GM12874 (cell line): ENCODE measurements around the gene MOB3B.

Experiments used
- TF ChIP-seq, protein P1 (sequence below): IDR thresholded peaks from 2 replicates; pipeline ENCODE4 v1.5.1; 2011; ENCODE audit warnings: low read depth, mild to moderate bottlenecking, control low read depth, low read length, moderate library complexity; ENCODE audit not compliant: insufficient read depth

MOB3B gene

DNA sequence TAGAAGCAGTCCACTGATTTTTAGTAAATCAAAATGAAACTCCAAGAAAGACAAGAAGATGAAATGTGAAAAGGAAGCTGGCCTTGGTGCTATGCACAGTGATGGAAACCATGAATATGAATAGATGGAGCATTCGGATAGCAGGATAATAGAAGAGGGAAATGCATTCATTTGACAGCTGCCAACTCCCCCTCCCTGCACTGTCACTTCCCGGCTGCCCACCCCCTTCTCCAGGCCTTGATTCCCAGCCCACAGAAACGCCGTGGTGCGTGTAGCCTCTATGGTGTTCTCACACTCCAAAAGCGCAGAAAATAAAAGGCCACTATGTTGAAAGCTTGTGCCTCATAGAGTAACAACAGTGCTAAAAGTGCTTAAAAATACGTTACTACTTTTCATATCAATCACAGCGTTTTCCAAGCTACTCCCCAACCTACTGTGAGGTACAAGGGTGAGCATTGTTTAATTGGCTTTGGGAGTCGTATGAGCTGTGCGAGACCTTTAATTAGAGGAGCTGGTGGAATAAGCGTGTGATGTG, 31.7 kb downstream of the MOB3B start:
- TF ChIP-seq, protein P1, sequence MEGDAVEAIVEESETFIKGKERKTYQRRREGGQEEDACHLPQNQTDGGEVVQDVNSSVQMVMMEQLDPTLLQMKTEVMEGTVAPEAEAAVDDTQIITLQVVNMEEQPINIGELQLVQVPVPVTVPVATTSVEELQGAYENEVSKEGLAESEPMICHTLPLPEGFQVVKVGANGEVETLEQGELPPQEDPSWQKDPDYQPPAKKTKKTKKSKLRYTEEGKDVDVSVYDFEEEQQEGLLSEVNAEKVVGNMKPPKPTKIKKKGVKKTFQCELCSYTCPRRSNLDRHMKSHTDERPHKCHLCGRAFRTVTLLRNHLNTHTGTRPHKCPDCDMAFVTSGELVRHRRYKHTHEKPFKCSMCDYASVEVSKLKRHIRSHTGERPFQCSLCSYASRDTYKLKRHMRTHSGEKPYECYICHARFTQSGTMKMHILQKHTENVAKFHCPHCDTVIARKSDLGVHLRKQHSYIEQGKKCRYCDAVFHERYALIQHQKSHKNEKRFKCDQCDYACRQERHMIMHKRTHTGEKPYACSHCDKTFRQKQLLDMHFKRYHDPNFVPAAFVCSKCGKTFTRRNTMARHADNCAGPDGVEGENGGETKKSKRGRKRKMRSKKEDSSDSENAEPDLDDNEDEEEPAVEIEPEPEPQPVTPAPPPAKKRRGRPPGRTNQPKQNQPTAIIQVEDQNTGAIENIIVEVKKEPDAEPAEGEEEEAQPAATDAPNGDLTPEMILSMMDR, result no peak

DNA sequence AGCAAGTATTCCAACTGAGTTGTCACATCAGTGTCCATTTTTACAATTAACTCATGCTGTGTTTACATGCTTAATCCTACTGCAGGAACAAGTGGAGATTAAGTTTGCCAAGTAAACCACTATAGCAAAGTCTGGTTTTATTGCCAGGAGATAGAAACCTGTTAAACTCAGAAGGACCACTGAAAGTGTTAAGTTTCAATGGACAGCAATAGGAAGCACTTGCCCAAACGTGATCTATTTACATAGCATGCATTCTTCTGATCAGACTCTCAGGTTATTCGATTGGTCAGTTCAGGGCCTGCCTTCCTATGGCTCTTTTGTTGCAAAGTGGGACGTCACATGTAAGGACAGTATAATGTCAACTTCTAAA, 33.5 kb downstream of the MOB3B start:
- TF ChIP-seq, protein P1, result no peak

DNA sequence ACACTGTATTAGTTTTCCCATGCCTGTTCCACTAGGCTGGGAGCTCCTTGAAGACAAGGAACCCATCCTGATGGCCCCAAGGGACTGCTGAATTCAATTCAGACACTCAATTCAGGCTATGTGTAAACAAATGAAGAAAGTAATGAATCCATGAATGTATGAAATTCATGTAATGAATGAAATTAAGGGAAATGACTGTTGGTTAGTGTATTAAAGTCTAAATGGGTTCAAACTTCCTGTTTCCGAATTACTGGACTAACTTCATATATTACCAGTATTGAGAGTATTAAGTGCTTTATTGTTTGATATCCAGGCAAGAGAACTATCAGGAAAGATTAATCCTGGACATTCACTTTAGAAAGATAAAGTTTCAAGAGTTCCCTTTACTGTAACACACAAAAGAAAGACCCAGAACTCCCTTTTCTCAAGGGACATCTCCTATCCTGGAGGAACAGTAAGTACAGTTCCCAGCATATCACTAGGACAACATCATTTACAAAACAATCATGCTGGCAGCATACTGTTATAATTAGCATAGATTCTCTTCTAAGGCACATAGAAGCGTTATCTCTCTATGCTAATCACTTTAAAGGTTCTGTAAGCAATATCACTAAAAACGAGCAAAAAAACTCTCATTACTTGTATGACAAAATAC, 34.0 kb downstream of the MOB3B start:
- TF ChIP-seq, protein P1, result no peak

- TF ChIP-seq, protein P1, result no peak
These were observed 38.5 kb downstream of the MOB3B start for GRCh38 chr9:27491154-27491553.

- TF ChIP-seq, protein P1, result no peak
These were observed 40.3 kb downstream of the MOB3B start for GRCh38 chr9:27489087-27489876.

- TF ChIP-seq, protein P1, result no peak
These were observed 41.7 kb downstream of the MOB3B start for GRCh38 chr9:27487927-27488326.

DNA sequence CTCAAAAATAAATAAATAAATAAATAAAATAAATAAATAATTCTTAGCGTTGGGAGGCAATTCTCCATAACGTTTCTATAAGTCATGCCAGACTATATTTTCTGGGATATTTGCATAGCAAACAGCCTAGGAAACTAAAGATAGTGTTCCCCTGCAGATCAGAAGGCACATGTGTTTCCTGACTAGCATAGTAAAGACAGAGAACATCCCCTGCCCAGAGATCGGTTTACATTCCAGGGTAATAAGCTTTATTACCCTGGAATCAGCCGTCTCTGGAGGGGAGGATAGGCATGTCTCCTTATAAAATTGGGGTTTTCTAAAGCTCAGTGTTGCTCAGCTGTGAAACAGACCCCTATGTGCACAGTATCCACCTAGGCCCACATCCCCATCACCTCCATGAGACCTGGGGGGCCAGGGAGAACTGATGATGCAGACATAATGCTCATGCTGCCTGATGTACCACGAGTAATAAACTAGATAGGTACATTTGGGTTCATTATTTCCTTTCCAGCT, 42.4 kb downstream of the MOB3B start:
- TF ChIP-seq, protein P1, result no peak
